MG63 (cell line): ENCODE measurements around the gene TMCC3. TPM values are rescaled to one million over a fixed set of nuclear protein-coding genes. Genes with fewer than 3 reads are reported as not detected.
A peak's percentile ranks its signal among the peaks of the same experiment; 100 is the strongest.
"Not testable (repeated sequence)": the region's sequence is repeated elsewhere in the genome, so short reads cannot be mapped to it uniquely, and the experiment has no call there.

ENCODE experiments used
- DNase-seq: peaks from one replicate; pipeline ENCODE4 v3.0.0-alpha.2; 2020
- H3K27me3 ChIP-seq: fragments of 250-450 bp; sonication (Bioruptor Pico); 2 replicates; pipeline ENCODE4 v1.5.1; 2020; ENCODE audit warnings: mild to moderate bottlenecking, moderate library complexity
- H3K36me3 ChIP-seq: fragments of 250-450 bp; sonication (Bioruptor Pico); 2 replicates; pipeline ENCODE4 v1.5.1; 2020; ENCODE audit warnings: mild to moderate bottlenecking, moderate library complexity
- H3K4me3 ChIP-seq: fragments of 250-450 bp; sonication (Bioruptor Pico); 2 replicates; pipeline ENCODE4 v1.5.1; 2020; ENCODE audit warnings: mild to moderate bottlenecking, moderate library complexity
- H3K9me3 ChIP-seq: fragments of 250-450 bp; sonication (Bioruptor Pico); 2 replicates; pipeline ENCODE4 v1.5.1; 2020; ENCODE audit warnings: mild to moderate bottlenecking, moderate library complexity
- total RNA-seq: library from RNA; depleted of rRNA; stranded (reverse); fragments of >200 nt; shearing (Covaris generic); gene quantifications from 2 replicates; pipeline ENCODE4 v1.2.3, GENCODE V29; 2014; ENCODE audit warnings: low replicate concordance; rRNA removed

TMCC3 gene
- total RNA-seq = not detected in 2 replicates

GRCh38 chr12:94650143-94651056 is at the start of gene TMCC3:
TSS of gene TMCC3 (minus strand) at chr12:94650557. CDS start at chr12:94650430, 127 bp downstream.
- Histone ChIP-seq H3K4me3 (peak within 1 kb of the TSS; percentile 26), H3K9me3 (no peaks in the 10 kb centered on the region), H3K27me3 (peaks cover 11% of the 10 kb centered on the region), H3K36me3 (no peaks in the 10 kb centered on the region)
- DNase-seq = peak; percentile 52

GRCh38 chr12:94699801-94700200 is 49.4 kb upstream of the TMCC3 start:
- no peaks in the 10 kb centered on the region for H3K27me3 ChIP-seq
- no peak overlapping the region for H3K4me3 ChIP-seq
- no peaks in the 10 kb centered on the region for H3K36me3 ChIP-seq
- DNase-seq = no peak
- H3K9me3 ChIP-seq = no peaks in the 10 kb centered on the region

GRCh38 chr12:94698578-94698977 is 48.2 kb upstream of the TMCC3 start:
- no peak for DNase-seq
- no peaks in the 10 kb centered on the region for H3K9me3 ChIP-seq
- no peaks in the 10 kb centered on the region for H3K27me3 ChIP-seq
- no peak overlapping the region for H3K4me3 ChIP-seq
- no peaks in the 10 kb centered on the region for H3K36me3 ChIP-seq

GRCh38 chr12:94697631-94698030 is 47.3 kb upstream of the TMCC3 start:
- Histone ChIP-seq H3K9me3 (no peaks in the 10 kb centered on the region), H3K4me3 (no peak overlapping the region), H3K36me3 (no peaks in the 10 kb centered on the region), H3K27me3 (no peaks in the 10 kb centered on the region)
- DNase-seq = no peak

GRCh38 chr12:94694732-94695131 is 44.4 kb upstream of the TMCC3 start:
- Histone ChIP-seq H3K9me3 (no peaks in the 10 kb centered on the region), H3K36me3 (no peaks in the 10 kb centered on the region), H3K27me3 (no peaks in the 10 kb centered on the region), H3K4me3 (no peak overlapping the region)
- no peak for DNase-seq

- DNase-seq, H3K27me3 ChIP-seq, H3K36me3 ChIP-seq, H3K4me3 ChIP-seq, H3K9me3 ChIP-seq: not testable (repeated sequence)
These were observed 42.5 kb upstream of the TMCC3 start for GRCh38 chr12:94692826-94693225.

GRCh38 chr12:94690198-94690771 is 39.9 kb upstream of the TMCC3 start:
- Histone ChIP-seq H3K27me3 (no peaks in the 10 kb centered on the region), H3K9me3 (no peaks in the 10 kb centered on the region), H3K4me3 (no peak overlapping the region), H3K36me3 (no peaks in the 10 kb centered on the region)
- DNase-seq = no peak

GRCh38 chr12:94689646-94690036 is 39.3 kb upstream of the TMCC3 start:
- no peaks in the 10 kb centered on the region for H3K36me3 ChIP-seq
- no peaks in the 10 kb centered on the region for H3K27me3 ChIP-seq
- H3K9me3 ChIP-seq = no peaks in the 10 kb centered on the region
- DNase-seq = no peak
- H3K4me3 ChIP-seq = no peak overlapping the region

GRCh38 chr12:94689002-94689645 is 38.8 kb upstream of the TMCC3 start:
- Histone ChIP-seq H3K27me3 (no peaks in the 10 kb centered on the region), H3K36me3 (no peaks in the 10 kb centered on the region), H3K4me3 (no peak overlapping the region), H3K9me3 (no peaks in the 10 kb centered on the region)
- DNase-seq = no peak

- DNase-seq = no peak
- no peak overlapping the region for H3K4me3 ChIP-seq
- H3K9me3 ChIP-seq = no peaks in the 10 kb centered on the region
- no peaks in the 10 kb centered on the region for H3K27me3 ChIP-seq
- H3K36me3 ChIP-seq = no peaks in the 10 kb centered on the region
These were observed 37.5 kb upstream of the TMCC3 start for GRCh38 chr12:94687891-94688290.

GRCh38 chr12:94686834-94687628 is 36.7 kb upstream of the TMCC3 start:
- Histone ChIP-seq H3K36me3 (no peaks in the 10 kb centered on the region), H3K4me3 (no peak overlapping the region), H3K9me3 (no peaks in the 10 kb centered on the region), H3K27me3 (no peaks in the 10 kb centered on the region)
- DNase-seq = no peak

GRCh38 chr12:94684416-94685142 is 34.2 kb upstream of the TMCC3 start:
- Histone ChIP-seq H3K27me3 (no peaks in the 10 kb centered on the region), H3K36me3 (no peaks in the 10 kb centered on the region), H3K9me3 (no peaks in the 10 kb centered on the region), H3K4me3 (no peak overlapping the region)
- DNase-seq = no peak

GRCh38 chr12:94679554-94680195 is 29.3 kb upstream of the TMCC3 start:
- DNase-seq = no peak
- Histone ChIP-seq H3K36me3 (no peaks in the 10 kb centered on the region), H3K27me3 (no peaks in the 10 kb centered on the region), H3K4me3 (no peak overlapping the region), H3K9me3 (no peaks in the 10 kb centered on the region)

GRCh38 chr12:94678849-94679248 is 28.5 kb upstream of the TMCC3 start:
- DNase-seq = no peak
- Histone ChIP-seq H3K9me3 (no peaks in the 10 kb centered on the region), H3K36me3 (no peaks in the 10 kb centered on the region), H3K27me3 (no peaks in the 10 kb centered on the region), H3K4me3 (no peak overlapping the region)

- no peak for DNase-seq
- no peak overlapping the region for H3K4me3 ChIP-seq
- H3K27me3 ChIP-seq = 0 out of 2 replicates have a peak, but pooled peaks cover 2% of the 10 kb centered on the region
- H3K9me3 ChIP-seq = no peaks in the 10 kb centered on the region
- H3K36me3 ChIP-seq = no peaks in the 10 kb centered on the region
These were observed 28.0 kb upstream of the TMCC3 start for GRCh38 chr12:94678379-94678778.

GRCh38 chr12:94677778-94678177 is 27.4 kb upstream of the TMCC3 start:
- Histone ChIP-seq H3K27me3 (0 out of 2 replicates have a peak, but pooled peaks cover 4% of the 10 kb centered on the region), H3K4me3 (no peak overlapping the region), H3K9me3 (no peaks in the 10 kb centered on the region), H3K36me3 (no peaks in the 10 kb centered on the region)
- DNase-seq = no peak
